HG03575 (cell line): ENCODE data around the gene GAS2L2.

Experiments used
- ATAC-seq: cut with Tn5 transposase; IDR thresholded peaks from one replicate; pipeline ENCODE4 v1.9.1; 2021; ENCODE audit not compliant: unreplicated experiment, insufficient number of reproducible peaks, low FRiP score; ENCODE audit errors: extremely low read depth

Gene GAS2L2

DNA sequence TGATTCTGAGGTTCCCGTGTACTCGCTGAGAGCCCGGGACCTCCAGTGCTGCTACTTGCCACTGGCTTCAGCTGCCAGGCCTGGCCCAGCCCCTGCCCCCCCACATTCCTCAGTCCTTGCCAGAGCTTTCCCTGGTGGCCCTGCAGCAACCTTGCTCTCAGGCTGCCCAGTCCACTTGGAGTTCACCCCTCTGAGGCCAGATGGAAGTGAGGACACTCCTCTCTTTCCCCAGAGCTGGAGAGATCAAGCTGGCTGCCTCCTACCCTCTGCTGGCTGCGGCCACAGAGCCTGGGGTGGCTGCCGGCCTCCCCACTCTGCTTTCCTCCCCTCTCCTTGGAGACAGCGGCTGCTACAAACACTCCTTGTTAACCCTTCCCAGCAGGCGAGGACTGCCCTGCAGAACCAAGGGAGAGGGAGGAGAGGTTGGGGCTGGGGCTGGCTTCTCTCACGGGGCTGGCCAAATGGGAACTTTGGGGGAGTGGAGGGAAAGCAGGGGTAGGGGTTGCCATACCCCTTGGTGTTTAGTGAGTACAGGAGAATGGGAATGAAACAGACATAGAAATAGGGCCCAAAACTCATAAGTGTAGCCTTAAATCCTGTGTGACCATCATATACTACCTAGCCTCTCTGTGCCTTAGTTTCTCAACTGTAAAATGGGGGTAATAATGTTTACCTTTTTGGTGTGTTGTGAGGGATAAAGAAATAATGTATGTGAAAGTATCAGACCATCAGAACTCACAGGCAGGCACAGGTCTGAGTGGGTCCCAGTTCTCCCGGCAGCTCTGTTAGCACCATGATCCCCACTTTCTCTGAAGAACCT, at the start of gene GAS2L2:
TSS of gene GAS2L2 (minus strand) at position 295 of the 820 bp plus-strand sequence. CDS start 389 bp downstream, outside the sequence.
- ATAC-seq = no peak

DNA sequence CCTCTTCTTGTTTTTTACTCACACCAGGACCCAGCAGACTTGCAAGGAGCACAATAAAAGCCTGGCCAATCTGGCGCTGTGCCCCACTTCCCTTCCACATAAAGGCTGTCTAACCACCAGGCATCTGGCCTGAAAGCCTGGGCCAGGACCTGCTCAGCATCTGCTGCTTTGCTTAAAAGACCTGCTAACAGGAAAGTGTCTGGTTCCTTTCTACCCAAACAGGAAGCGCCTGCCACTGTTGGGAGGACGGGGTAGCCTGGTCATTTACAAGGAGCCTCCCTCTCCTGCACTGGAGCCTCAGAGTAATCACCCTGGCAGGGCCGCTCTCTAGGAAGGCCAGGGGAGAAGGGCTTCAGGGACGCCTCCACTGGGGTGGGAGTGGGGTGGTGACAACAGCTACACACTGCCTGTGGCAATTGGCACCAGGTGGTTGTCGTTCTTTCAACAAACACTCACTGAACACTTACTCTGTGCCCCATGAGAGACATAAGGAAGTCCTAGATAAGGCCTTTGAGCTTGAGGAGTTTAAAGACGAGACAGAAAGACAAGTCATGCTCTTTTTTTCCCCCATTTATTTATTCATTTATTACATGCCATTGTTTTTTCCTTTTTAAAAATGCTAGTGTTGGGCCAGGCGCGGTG, 48.7 kb upstream of the GAS2L2 start:
- ATAC-seq = no peak

DNA sequence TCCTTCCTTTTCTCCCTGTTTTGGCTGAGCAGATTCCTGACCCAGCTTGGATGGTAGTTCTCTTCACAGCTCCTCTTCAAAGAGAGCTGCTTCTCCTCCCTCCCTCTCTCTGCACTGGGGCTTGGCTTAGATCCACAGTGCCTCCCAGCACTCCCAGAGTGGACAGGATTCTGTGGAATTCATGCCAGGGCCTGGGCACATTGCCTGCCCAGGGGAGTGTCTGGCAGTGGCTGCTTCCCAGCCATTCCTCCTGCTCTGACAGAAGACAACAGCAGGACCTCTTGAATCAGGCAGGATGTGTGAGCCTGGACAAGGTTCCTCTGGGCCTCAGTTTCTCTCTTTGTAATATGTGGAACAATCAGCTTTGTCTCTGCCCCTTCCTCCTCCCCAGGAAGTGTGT, 46.9 kb upstream of the GAS2L2 start:
- no peak for ATAC-seq

DNA sequence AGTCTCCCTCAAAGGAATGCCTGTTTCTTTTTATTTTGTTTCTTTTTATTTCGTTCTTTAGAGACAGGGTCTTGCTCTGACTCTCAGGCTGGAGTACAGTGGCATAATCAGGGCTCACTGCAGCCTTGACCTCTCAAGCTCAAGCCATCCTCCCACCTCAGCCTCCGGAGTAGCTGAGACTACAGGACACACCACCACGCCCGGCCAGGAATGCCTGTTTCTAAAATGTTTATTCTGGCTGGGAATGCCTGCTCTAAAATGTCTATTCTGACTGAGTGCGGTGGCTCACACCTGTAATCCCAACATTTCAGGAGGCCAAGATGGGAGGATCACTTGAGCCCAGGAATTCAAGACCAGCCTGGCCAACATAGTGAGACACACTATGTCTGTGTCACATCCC, 44.9 kb upstream of the GAS2L2 start:
- ATAC-seq = no peak

DNA sequence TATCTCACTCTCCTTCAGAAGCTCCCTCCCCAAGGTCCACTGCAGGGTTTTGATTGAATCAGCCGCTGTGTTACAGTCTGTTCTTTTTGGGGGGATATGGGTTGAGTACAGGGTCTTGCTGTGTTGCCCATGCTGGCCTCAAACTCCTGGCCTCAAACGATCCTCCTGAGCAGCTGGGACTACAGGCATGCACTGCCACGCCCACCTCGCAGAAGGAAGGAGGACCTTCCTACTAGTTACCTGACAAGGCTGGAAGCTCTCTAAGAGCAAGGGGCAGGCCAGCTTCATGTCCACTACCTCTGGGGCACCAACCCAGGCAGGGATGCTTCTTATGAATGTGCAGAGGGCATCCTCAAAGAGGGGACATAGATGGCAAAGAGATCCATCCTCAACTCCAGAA, 44.3 kb upstream of the GAS2L2 start:
- ATAC-seq = no peak

DNA sequence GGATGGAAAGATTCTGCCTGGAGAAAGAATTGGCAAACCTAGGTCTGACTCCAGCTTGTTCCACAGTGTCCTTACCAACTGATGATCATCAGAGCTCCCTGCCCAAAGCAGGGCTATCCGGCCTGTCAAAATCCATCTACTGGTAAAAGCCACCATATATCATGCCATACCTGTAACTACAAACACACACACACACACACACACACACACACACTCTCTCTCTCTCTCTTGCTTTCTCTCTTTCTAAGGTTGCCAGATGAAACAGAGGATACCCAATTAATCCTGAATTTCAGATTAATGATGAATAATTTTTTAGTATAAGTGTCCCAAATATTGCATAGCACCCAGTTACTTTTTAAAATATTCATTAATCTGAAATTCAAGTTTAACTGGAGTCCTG, 43.9 kb upstream of the GAS2L2 start:
- no peak for ATAC-seq

DNA sequence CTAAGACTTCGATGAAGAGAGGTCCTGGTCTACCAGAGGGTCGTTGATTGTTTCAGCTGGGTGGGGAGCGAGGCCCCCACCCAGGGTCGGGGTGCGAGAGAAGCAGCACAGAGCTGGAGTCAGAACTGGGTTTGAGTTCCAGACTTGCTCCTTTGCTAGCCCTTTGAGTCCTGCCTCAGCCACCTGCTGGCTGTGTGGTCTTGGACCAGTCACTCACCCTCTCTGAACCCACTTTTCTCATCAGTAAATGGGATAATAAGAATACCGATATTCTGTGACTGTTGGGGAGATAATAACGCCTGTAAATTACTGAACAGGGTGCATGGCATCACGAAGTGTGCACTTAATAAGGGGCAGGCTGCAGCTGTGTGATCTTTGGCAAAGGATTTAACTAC, 42.8 kb upstream of the GAS2L2 start:
- no peak for ATAC-seq

DNA sequence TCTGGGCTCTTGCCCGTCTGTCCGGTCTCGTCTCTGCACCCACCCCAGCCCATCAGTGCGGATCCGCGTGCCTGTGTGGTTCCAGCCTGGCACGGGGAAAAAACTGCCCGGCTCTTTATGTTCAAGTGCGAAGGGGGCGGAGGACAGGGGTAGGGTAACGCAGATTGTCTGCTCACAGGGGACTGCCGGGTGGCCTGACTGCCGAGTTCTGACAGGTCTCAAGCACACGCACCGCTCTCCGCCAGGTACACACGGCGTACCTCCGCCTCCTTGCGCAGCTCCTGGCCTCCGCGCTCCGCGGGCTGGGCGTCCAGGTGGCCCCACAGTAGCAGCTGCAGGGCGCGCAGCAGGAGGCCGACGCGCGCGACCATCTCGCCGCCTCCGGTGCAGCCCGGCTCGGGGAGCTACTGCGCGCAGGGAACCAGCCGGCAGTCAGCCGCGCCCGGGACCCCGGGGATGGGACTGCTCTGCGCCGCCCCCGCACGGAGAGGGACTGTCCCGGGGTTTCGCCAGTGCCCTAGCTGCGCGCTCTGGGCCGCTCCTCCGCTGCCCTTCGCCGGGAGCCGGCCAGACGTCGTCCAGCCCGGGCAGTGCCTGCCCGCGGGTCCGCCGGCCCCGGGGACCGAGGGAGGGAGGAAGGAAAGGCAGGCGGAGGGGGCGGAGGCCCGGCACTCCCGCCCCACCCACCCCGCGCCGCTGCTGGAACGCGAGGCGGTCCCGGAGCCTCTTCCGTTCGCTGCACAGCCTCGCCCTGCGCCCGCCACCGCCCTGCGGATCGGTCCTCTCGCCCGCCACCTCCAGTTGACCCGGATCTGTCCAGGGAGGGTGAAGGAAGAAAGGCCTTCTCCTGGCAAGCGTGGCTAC, 42.2 kb upstream of the GAS2L2 start, which contains the start of gene MMP28:
TSS of gene MMP28 (minus strand) at position 635 of the 864 bp plus-strand sequence. CDS start at position 371, 264 bp downstream.
- no peak for ATAC-seq

DNA sequence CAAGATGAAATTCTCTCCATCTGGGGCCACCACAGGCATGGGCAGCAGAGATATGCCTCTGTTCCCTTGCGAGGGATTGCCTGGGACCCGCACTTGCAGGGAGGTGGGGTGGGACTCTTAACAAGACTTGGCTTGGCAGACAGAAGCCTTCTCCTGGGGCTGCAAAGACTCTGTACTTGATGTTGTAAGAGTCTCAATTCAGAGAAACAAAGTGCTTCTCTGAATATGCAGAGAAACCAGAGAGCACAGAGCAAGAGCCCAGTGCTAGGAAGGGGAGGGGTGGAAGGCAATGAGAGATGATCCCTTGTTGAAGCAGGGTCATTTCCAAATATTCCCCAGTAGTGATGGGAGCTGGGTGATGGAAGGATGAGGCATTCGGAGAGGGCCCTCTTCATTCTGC, 40.2 kb upstream of the GAS2L2 start:
- no peak for ATAC-seq

DNA sequence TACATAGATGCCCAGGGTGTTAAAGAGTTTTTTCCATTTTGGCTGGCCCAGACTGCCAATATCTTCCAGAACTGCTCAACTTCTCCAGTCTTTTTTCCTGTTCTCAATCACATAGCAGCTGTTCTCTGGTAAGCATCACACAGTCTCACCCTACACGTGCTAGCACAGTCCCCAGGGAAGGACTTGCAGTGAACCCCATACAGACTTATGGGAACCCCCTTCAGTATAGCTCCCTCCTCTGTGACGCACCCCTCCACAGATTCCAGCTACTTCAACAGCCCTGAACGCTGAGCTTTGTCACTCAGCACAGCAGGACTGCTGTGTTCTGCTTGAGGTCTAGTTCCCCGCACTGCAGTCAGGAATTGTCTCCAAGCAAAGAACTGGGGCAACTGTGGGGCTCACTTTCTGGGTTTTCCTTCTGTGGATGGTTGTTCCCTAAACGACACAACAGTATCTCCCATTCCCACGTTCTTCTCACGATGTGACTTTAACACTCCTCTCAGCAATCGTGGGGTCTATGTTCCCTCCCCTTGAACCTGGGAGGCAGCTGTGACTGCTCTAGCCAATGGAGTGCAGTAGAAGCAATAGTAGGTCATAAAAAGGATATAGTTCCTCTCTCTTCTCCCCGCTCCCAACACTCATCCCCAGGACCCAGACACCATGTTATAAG, 38.8 kb upstream of the GAS2L2 start:
- ATAC-seq = no peak

DNA sequence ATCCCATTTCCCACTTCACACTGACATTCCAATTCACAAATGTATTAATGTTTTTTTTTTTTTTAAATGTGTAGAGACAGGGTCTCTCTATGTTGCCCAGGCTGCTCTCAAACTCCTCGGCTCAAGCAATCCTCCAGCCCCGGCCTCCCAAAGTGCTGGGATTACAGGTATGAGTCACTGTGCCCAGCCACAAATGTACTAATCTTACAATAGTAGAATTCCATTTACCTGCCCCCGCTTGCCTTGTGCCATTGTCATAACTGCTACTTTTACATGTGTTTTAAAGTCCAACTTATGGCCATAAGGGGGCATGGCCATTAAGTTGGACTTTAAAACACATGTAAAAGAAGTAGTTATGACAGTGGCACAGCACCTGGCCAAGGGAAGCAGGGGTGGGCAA, 37.8 kb upstream of the GAS2L2 start:
- ATAC-seq = no peak

DNA sequence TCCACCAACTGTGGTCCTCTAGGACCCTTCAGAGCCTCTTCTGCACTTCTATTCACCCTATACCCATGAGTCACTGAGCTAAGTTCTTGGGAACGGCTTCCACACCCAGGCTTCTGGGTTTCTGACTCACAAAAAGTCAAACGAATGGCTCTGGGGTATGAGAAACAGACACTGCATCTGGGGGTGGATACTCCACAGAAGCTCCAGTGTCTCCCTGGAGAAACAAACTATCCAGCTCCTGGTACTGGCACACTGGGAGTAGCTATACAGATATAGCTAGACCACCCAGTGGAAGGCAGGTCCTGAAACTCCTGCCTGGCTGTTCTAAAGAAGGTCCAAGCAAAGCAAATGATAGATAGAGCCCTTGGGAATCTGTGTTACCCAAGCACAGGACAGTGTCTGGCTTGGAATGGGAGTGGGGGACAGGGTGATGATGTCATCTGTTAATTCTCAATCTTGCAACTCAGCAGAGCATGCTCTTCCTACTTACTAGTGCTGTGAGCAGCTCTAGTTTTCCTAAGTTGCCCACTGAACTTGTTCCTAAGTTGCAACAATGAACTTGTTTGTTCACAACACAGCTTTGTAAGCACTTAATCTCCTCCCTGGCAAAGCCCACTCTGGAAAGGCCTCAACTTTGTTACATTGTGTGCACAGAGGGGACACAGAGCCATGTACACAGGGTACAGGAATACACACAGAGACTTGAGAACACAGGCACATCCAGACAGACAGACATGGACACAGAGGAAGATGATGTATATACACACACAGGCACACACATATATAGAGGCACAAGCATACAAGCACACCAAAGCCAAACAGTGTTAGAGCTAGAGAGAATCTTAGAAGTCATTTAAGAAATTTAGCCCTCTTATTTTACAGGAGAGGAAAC, 35.7 kb upstream of the GAS2L2 start:
- ATAC-seq = no peak

DNA sequence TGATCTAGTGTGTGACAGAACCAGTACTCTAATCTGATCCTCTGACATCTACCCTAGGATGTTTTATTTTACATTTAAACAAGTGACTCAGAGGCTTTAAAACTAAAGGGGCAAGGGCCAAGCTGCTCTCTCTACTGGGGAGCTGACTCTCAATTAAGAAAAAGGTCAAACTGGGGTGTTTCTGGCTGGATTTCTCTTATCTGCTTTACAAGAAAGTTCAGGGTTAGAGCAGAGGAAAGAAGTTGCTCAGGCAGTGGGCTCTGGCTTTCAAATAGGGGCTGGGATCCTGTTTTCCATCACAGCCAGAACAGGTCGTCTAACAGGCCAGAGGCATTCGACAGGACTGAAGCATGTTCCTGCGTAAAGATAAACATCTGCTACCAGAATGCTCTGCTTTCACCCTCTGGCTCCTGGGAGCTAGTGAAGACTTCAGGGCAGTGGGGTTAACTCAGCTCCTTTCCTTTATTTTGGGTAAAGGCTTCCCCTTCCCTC, 33.9 kb upstream of the GAS2L2 start:
- ATAC-seq = no peak

DNA sequence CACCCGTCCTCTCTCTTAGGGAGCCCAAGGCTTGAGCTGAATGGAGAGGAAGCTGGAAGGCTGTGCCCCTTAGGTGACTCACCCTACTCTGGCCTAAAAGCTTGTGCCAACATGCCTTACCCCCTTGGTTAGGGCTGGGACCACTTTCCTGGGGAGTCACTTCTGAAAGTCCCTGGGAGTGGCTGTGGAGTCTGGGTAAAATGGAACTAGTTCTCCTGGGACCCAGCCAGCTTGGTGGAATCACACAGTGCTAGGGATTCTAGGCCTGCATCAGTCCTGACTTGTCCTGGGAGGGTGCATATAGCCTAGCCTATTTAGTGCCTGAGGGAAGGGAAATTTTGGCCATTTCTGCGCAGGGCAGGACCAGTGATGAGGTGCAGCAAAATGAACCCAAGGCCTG, 31.9 kb upstream of the GAS2L2 start:
- ATAC-seq = no peak

DNA sequence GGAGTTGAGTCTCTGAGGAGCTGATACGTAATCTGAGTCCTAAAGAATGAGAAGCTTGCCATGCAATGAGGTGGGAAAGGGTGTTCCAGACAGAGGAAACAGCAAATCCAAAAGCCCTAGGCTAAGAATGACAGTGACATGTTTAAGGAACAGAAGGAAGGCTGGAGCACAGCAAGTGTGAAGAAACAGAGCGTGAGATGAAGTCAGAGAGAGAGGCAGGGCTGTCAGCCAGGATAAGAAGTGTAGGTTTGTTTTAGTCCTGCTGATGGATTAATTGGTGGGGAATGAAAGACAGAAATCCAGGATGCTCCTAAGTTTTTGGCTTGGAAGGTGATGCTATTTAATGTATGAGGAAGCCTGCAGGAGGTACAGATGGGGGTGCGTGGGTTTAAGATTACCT, 27.9 kb upstream of the GAS2L2 start:
- ATAC-seq = no peak

DNA sequence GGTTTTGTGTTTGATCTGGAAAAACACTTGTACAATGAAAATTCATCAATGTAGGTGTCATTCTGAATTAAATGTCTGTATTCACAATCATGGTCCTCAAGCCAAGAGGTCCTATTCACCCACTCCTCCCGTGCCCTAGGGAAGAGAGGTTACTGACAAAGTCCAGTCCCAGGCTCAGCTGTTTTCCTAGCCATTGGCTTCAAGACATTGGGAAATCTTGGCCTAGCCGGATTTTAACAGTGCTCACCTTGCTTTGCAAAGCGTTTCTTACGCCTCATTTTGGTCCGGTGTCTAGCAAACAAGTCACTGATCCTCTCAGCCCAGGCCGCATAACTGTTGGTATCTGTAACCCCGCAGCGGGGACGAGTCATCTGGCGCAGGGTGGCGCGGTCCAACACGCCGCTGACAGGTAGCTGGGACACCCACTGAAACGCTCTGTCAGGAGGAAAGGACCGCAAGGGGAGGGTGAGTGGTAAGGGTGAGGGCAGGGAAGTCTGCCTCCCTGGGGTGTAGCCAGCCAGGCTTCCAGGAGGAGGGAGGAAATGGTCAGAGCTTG, 25.7 kb upstream of the GAS2L2 start:
- no peak for ATAC-seq

DNA sequence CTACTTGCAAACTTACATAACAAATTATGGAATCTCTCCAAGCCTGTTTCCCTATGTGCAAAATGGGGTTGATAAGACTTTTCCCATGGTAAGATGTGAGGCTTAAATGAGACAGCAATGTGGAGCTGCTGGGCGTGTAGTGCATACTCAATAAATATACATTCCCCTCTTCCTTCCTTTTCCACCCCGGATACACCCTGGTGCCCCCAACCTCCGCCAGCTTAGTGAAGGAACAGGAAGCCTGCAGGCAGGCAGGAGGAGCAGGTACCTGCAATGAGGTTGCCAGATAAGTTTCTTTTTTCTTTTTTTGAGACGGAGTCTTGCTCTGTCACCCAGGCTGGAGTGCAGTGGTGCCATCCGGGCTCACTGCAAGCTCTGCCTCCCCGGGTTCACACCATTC, 22.5 kb upstream of the GAS2L2 start:
- no peak for ATAC-seq

DNA sequence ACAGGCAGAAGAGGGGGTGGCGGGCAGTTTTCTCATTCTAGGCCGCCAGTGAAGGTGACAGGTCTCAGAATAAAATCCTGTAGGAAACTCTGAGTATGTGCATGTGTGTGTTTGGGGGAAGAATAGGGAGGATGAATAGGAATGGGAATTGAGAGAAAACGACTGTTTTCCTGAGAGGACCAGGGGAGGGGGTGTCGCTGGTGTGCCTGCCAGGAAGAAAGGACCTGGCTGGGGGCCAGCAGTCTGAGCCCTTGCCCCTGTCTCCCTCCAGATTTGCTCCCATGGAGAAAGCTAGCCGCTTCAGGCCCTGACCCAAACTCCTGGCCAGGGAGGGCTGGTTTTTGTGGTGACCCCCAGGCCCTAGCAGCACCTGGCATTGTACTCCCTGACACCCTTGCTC, 22.0 kb upstream of the GAS2L2 start:
- no peak for ATAC-seq
